Measurements from ENCODE around the gene SFI1.

Gene SFI1

DNA sequence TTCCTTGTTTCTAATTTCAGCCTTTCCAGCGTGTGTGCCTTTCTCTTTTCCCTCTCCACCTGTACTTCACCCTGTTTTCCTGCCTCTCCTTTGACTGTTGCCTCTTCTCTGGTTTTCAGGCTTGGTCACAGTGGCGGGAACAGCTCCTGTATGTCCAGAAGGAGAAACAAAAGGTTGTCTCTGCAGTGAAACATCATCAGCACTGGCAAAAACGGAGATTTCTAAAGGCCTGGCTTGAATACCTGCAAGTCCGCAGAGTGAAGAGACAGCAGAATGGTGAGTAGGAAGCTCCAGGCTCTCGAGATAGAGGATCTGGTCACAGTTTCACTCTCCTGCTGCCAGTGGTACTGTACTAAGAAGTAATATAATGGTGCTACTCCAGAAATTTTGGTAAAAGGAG, 76.6 kb downstream of the SFI1 start:
- Histone ChIP-seq H3K27ac (ENCODE audit: extremely low read depth, low read depth, low read length) (no peak overlapping the region), H3K9me3 (ENCODE audit: control insufficient read depth, insufficient read depth, low read depth, low read length) (no peaks in the 10 kb centered on the region), H3K4me3 (ENCODE audit: low read depth, low read length) (no peak overlapping the region), H3K4me1 (ENCODE audit: control insufficient read depth, insufficient read depth, low read length) (no peaks in the 10 kb centered on the region), H3K36me3 (ENCODE audit: control insufficient read depth in 2 of 2, insufficient read depth in 1 of 2, low read length in 2 of 2) (peaks cover 20 to 43% of the 10 kb centered on the region in 2 experiments)
- TF ChIP-seq, protein P1, sequence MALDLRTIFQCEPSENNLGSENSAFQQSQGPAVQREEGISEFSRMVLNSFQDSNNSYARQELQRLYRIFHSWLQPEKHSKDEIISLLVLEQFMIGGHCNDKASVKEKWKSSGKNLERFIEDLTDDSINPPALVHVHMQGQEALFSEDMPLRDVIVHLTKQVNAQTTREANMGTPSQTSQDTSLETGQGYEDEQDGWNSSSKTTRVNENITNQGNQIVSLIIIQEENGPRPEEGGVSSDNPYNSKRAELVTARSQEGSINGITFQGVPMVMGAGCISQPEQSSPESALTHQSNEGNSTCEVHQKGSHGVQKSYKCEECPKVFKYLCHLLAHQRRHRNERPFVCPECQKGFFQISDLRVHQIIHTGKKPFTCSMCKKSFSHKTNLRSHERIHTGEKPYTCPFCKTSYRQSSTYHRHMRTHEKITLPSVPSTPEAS (tag by site-specific recombination; IDR thresholded peaks at IDR 0.05) = no peak
- TF ChIP-seq, protein P2, sequence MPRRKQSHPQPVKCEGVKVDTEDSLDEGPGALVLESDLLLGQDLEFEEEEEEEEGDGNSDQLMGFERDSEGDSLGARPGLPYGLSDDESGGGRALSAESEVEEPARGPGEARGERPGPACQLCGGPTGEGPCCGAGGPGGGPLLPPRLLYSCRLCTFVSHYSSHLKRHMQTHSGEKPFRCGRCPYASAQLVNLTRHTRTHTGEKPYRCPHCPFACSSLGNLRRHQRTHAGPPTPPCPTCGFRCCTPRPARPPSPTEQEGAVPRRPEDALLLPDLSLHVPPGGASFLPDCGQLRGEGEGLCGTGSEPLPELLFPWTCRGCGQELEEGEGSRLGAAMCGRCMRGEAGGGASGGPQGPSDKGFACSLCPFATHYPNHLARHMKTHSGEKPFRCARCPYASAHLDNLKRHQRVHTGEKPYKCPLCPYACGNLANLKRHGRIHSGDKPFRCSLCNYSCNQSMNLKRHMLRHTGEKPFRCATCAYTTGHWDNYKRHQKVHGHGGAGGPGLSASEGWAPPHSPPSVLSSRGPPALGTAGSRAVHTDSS (tag by site-specific recombination; IDR thresholded peaks at IDR 0.05) = no peak
- TF ChIP-seq ZNF184 (tag by site-specific recombination; IDR thresholded peaks at IDR 0.05) (no peak), ZNF585B (tag by site-specific recombination; IDR thresholded peaks at IDR 0.05) (no peak), ZNF132 (tag by site-specific recombination; IDR thresholded peaks at IDR 0.05; ENCODE audit: borderline replicate concordance) (no peak), WT1 (tag by site-specific recombination; IDR thresholded peaks at IDR 0.05) (no peak), ZNF37A (tag by site-specific recombination; IDR thresholded peaks at IDR 0.05) (no peak), ZNF214 (tag by site-specific recombination; IDR thresholded peaks at IDR 0.05; ENCODE audit: borderline replicate concordance) (no peak), ZIC2 (tag by site-specific recombination; IDR thresholded peaks at IDR 0.05) (no peak), PATZ1 (tag by site-specific recombination; IDR thresholded peaks at IDR 0.05) (no peak), ZNF157 (tag by site-specific recombination; IDR thresholded peaks at IDR 0.05) (no peak), ZNF202 (tag by site-specific recombination; IDR thresholded peaks at IDR 0.05; ENCODE audit: borderline replicate concordance) (no peak)
- ChIA-PET CTCF (interaction anchor here (1.3 kb wide), 1 partner anchor 12 kb away, joined by 7 read pairs; no protein-coding TSS in a partner anchor), POLR2A (no interaction called here)

- ChIA-PET CTCF (interaction anchor here (1.8 to 2.0 kb wide), 2 partner anchors 14 to 17 kb away, joined by 4 to 7 read pairs; no protein-coding TSS in a partner anchor), POLR2A (interaction anchor here (1.0 kb wide), 1 partner anchor 56 kb away, joined by 3 read pairs; no protein-coding TSS in a partner anchor)
- no peak overlapping the region for H3K4me3 ChIP-seq (ENCODE audit: low read depth, low read length)
- no peaks in the 10 kb centered on the region for H3K9me3 ChIP-seq (ENCODE audit: control insufficient read depth, insufficient read depth, low read depth, low read length)
- H3K27ac ChIP-seq (ENCODE audit: extremely low read depth, low read depth, low read length) = no peak overlapping the region
- no peaks in the 10 kb centered on the region for H3K4me1 ChIP-seq (ENCODE audit: control insufficient read depth, insufficient read depth, low read length)
- peaks cover 20 to 51% of the 10 kb centered on the region in 2 experiments for H3K36me3 ChIP-seq (ENCODE audit: control insufficient read depth in 2 of 2, insufficient read depth in 1 of 2, low read length in 2 of 2)
- no peak for TF ChIP-seq EGR2 (tag by site-specific recombination; IDR thresholded peaks at IDR 0.05; ENCODE audit: low read depth)
- TF ChIP-seq ZNF843 (tag by site-specific recombination; IDR thresholded peaks at IDR 0.05) = no peak
- TF ChIP-seq ZNF776 (tag by site-specific recombination; IDR thresholded peaks at IDR 0.05; ENCODE audit: borderline replicate concordance) = no peak
- TF ChIP-seq ZNF660 (tag by site-specific recombination; IDR thresholded peaks at IDR 0.05) = no peak
- TF ChIP-seq ZNF266 (tag by site-specific recombination; IDR thresholded peaks at IDR 0.05; ENCODE audit: low read depth) = no peak
- TF ChIP-seq, protein P2 (tag by site-specific recombination; IDR thresholded peaks at IDR 0.05) = no peak
- no peak for TF ChIP-seq ZNF423 (tag by site-specific recombination; IDR thresholded peaks at IDR 0.05)
- no peak for TF ChIP-seq ZNF623 (tag by site-specific recombination; IDR thresholded peaks at IDR 0.05)
- TF ChIP-seq ZSCAN5A (tag by site-specific recombination; IDR thresholded peaks at IDR 0.05) = no peak
- no peak for TF ChIP-seq HOXC10 (CRISPR knock-in tag; IDR thresholded peaks at IDR 0.05)
- no peak for TF ChIP-seq ZFP37 (tag by site-specific recombination; IDR thresholded peaks at IDR 0.05)
- no peak for TF ChIP-seq PBX3 (CRISPR knock-in tag; IDR thresholded peaks at IDR 0.05)
- TF ChIP-seq ZBTB8A (tag by site-specific recombination; IDR thresholded peaks at IDR 0.05) = no peak
- no peak for TF ChIP-seq ZNF221 (tag by site-specific recombination; IDR thresholded peaks at IDR 0.05; ENCODE audit: borderline replicate concordance)
Observed at GRCh38 chr22:31574055-31574670, 77.8 kb downstream of the SFI1 start.
